Measurements from ENCODE around the gene FAM90A26.
"Not testable (repeated sequence)": the region's sequence is repeated elsewhere in the genome, so short reads cannot be mapped to it uniquely, and the experiment has no call there.

DNA sequence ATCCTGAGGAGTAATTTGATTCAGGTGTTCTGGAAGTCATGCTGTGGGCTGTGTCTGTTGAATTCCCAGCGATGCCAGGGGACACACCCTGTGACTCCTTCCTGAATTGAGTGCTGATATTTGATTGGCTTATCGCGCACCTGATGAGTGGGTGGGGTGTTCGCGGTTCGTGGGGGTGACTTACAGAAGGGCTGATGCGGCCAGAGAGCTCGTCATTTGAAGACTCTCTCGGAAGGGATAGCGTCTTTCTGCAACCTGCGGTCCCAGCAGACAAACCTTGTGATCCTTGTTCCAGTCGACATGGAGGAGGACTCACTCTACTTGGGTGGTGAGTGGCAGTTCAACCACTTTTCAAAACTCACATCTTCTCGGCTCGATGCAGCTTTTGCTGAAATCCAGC, 54.4 kb downstream of the FAM90A26 start, which contains the start of gene USP17L13:
- TF ChIP-seq, protein P1, sequence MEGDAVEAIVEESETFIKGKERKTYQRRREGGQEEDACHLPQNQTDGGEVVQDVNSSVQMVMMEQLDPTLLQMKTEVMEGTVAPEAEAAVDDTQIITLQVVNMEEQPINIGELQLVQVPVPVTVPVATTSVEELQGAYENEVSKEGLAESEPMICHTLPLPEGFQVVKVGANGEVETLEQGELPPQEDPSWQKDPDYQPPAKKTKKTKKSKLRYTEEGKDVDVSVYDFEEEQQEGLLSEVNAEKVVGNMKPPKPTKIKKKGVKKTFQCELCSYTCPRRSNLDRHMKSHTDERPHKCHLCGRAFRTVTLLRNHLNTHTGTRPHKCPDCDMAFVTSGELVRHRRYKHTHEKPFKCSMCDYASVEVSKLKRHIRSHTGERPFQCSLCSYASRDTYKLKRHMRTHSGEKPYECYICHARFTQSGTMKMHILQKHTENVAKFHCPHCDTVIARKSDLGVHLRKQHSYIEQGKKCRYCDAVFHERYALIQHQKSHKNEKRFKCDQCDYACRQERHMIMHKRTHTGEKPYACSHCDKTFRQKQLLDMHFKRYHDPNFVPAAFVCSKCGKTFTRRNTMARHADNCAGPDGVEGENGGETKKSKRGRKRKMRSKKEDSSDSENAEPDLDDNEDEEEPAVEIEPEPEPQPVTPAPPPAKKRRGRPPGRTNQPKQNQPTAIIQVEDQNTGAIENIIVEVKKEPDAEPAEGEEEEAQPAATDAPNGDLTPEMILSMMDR (IDR thresholded peaks at IDR 0.05), result not testable (repeated sequence)
- not testable (repeated sequence) for TF ChIP-seq POLR2A (IDR thresholded peaks at IDR 0.05)
